ENCODE data around the gene REXO2.

The REXO2 gene

DNA sequence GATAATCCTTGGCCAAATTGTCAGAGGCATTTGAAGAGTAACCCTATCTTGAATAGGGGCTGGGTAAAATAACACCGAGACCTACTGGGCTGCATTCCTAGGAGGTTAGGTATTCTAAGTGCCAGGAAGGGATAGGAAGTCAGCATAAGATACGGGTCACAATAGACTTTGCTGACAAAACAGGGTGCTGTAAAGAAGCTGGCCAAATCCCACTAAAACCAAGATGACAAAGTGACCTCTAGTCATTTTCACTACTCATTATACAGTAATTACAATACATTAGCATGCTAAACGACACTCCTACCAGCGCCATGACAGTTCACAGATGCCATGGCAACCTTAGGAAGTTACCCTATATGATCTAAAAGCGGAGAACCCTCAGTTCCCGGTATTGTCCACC is 964 bp upstream of the REXO2 start:
- in situ Hi-C loops (cut with HindIII; ENCODE audit: low pct_ligation_motif_present, low pct_unique_long_range_greater_than_20kb, low sequenced_read_pairs) = no loop called here
- DNase-seq = no peak

DNA sequence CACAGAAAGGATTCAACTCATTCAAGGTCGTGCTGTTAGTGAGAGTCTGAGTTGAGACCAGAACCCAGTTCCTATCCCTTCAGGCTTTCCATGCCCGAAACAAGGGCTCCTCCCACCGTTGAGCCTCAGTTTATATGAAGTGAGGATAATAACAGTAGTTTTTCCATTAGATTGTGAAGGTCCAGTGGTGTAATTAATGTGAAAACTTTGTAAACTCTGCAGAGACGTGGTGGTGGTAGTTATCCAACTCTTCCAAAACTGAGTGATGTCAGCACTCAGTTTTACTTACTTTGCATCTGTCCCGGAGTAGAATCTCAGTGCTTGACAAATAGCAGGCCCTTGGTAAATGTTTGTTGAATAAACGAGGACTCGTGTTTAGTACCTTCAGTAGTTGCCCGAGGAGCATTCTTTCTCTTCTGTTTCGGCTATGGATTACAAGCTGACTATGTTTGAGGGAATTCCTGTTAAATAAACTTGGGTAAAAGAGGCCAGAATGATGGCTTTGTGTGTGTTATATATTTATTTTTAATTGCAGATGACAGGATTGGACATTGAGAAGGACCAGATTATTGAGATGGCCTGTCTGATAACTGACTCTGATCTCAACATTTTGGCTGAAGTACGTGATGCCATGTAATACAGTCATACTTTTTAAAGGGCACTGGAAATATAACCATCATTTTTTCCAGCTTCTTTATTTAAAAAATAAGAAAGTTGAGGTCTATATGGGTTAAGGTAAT is 1.0 kb downstream of the REXO2 start:
- no peak for DNase-seq
- in situ Hi-C loops (cut with HindIII; ENCODE audit: low pct_ligation_motif_present, low pct_unique_long_range_greater_than_20kb, low sequenced_read_pairs) = no loop called here

DNA sequence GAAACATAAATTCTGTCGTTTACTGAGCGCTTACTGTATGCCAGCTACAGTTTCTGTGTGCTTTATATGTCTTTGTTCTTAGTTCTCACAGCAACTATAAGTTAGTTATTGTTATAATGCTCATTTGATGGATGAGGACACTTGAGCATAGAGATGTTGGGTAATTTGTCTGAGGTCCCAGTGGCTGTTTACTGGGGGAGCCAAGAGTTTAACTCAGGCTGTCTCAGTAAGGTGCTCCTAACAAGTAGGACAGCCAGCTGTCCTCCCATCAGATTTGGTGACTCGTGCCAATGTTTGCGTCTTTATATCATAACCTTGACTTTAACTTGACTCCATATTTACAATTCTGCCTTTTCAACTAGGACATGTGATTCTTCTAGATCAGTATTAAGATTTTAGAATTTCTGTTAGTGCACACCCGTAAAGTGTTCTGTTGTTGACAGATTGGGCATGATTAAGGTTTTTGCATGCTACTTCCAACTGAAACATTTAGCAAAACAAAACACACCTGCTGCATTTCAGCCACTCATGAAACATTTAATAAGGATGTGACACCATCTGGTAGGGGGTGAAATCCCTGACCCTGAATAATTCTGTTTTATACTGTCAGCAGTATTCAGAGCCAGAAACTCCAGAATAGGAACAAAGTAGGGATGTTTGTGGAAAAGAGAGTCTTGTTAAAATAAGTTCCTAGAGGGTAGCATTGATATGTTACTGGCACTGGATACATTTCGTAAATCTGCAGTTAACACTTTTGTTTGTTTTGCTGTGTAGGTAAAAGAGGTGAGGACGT is 1.9 kb downstream of the REXO2 start:
- in situ Hi-C loops (cut with HindIII; ENCODE audit: low pct_ligation_motif_present, low pct_unique_long_range_greater_than_20kb, low sequenced_read_pairs) = no loop called here
- DNase-seq = no peak

- in situ Hi-C loops (cut with HindIII; ENCODE audit: low pct_ligation_motif_present, low pct_unique_long_range_greater_than_20kb, low sequenced_read_pairs) = no loop called here
- no peak for DNase-seq
Measured at GRCh38 chr11:114441921-114442320, 2.7 kb downstream of the REXO2 start.

- DNase-seq = no peak
- in situ Hi-C loops (cut with HindIII; ENCODE audit: low pct_ligation_motif_present, low pct_unique_long_range_greater_than_20kb, low sequenced_read_pairs) = no loop called here
Measured at GRCh38 chr11:114442536-114442935, 3.3 kb downstream of the REXO2 start.

DNA sequence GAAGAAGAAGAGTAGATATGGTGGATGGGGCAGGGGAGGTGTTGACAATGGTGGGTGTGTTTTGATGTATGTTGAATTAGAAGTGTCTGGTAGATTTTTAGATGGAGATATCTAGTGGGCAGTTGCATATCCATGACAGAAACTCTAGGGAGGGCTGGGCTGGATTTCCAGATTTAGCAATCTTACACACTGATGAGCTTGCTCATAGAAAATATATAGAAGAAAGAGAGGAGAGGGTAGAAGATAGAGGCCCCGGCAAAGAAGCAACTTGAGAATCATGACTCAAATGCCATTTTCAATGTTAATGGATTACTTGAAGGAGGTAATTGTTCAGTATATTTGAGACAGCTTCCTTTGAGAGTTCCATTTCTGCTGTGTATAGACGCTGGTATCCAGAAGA is 8.2 kb downstream of the REXO2 start:
- no peak for DNase-seq
- in situ Hi-C loops (cut with HindIII; ENCODE audit: low pct_ligation_motif_present, low pct_unique_long_range_greater_than_20kb, low sequenced_read_pairs) = no loop called here

GRCh38 chr11:114447892-114448291 is 8.6 kb downstream of the REXO2 start:
- DNase-seq = no peak
- in situ Hi-C loops (cut with HindIII; ENCODE audit: low pct_ligation_motif_present, low pct_unique_long_range_greater_than_20kb, low sequenced_read_pairs) = no loop called here

DNA sequence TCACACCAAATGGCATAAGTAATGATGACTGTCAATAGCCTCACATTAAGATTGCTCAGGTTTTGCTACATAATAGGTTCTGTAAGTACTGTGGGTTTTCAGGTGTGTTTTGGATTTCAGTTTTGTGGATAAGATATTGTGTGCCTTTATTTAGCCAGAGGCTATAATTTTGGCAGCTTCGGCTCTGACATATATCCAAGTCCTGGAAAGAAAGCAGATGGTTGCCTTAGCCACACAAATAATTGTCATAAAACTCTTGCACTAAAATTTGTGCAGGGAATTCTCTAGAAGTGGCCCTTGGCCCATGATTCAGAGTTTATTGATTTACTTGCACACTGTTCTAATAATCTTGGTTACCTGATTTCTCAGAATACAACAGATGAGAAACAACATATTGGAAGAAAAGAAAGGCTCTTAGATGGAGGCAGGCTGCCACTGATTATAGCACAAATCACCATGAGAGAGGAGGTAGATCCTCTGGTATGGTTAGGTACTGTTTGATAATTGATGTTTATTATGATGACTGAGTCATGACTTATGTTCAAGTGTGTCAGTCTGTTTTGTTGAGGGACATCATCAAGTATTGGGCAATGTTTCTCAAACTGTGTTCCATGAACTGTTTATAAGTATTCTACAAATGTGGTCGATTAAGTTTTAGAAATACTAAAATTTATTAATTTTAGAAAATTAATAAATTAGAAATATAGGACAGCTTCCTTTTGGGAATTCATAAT is 9.6 kb downstream of the REXO2 start:
- in situ Hi-C loops (cut with HindIII; ENCODE audit: low pct_ligation_motif_present, low pct_unique_long_range_greater_than_20kb, low sequenced_read_pairs) = no loop called here

GRCh38 chr11:114449845-114450244 is 10.6 kb downstream of the REXO2 start:
- in situ Hi-C loops (cut with HindIII; ENCODE audit: low pct_ligation_motif_present, low pct_unique_long_range_greater_than_20kb, low sequenced_read_pairs) = no loop called here
- no peak for DNase-seq

More for the DNA sequence above, 9.6 kb downstream of the REXO2 start:
- DNase-seq = no peak

DNA sequence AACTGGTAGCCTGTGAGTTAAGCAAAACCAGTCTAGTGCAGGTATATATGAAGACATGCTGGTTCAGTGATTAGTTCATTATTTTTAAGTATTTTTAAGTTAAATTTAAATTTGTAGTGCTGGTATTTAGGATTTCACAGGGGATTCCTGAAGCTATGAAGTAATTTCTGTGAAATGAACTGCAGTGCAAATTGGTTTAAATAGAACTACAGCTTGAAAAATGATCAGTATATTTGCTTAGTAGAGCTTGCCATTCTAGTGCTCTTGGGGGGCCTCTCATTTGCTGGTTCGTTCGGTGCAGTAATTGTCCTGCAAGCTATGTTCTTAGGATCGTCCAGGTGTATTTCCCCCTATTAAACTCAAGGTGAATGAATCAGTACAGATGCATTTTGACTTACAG is 13.1 kb downstream of the REXO2 start:
- in situ Hi-C loops (cut with HindIII; ENCODE audit: low pct_ligation_motif_present, low pct_unique_long_range_greater_than_20kb, low sequenced_read_pairs) = no loop called here

DNA sequence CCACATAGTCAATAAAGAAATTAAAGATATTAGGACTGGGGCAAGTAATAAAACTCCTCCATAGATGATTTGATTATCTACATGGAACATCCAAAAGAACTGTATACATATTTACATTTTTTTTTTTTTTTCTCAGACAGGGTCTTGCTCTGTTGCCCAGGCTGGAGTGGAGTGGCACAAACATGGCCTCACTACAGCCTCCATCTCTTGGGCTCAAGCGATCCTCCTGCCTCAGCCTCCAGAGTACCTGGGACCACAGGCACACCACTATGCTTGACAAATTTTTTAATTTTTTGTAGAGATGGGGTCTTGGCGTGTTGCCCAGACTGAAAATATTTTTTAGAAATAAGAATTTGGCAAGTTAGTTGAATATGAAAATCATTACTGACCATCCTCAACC is 24.7 kb downstream of the REXO2 start:
- no peak for DNase-seq
- in situ Hi-C loops (cut with HindIII; ENCODE audit: low pct_ligation_motif_present, low pct_unique_long_range_greater_than_20kb, low sequenced_read_pairs) = no loop called here

More for the DNA sequence above, 13.1 kb downstream of the REXO2 start:
- DNase-seq = no peak

DNA sequence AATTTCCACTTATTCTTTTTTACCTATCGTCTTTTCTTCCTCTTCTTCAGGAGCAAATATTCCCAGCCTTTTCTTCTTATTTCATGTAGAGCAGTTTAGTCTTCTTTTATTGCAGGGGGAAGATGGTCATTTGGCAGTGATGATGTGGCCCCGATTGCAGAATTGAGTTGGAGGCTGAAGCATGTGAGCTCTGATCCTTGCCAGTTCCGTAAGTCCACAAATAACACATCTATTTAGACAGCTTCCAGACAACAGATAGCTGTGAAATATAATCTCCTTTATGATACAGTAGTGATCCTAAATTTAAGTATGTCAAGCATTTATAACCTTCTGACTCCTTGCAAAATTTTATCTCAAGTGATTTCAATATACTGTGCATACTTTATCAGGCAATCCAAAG is 27.5 kb downstream of the REXO2 start:
- DNase-seq = no peak

DNA sequence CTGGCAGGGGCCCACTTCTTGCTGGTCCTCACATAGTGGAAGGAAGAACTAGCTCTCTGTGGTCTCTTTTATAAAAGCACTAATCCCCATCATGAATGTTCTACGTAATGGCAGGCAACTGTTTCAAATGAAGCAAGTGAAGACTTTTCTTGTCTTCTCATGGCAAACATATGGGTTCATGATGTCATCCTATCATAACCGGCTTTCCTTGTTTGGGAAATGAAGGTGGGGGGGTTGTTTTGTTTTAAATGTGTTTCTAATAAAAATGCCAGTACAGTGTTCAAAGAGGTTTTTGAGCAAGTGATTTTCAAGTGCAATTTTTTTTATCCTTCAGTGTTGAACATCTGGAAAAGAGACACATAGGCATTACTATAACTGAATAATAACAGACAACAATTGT is 33.4 kb downstream of the REXO2 start:
- DNase-seq = no peak
- in situ Hi-C loops (cut with HindIII; ENCODE audit: low pct_ligation_motif_present, low pct_unique_long_range_greater_than_20kb, low sequenced_read_pairs) = no loop called here

More for the DNA sequence above, 27.5 kb downstream of the REXO2 start:
- in situ Hi-C loops (cut with HindIII; ENCODE audit: low pct_ligation_motif_present, low pct_unique_long_range_greater_than_20kb, low sequenced_read_pairs) = no loop called here

DNA sequence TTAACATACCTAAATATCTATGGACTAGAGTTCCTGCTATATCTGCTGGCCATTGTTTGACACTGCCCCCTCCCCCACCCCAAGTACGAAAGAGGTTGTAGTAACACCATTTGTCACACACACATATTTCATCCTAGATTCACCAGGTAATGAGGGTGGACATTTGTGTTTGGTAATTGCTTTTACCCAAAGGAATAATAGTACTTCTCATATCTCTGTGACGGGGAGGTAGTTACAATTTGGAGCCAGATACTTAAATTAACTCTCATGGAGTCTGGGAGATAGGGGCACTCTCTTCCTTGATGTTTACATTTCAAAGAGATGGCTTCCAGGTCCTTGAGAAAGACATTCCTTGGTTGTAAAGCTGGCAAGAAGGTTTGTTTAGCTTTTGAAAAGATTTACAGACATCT is 38.7 kb downstream of the REXO2 start:
- in situ Hi-C loops (cut with HindIII; ENCODE audit: low pct_ligation_motif_present, low pct_unique_long_range_greater_than_20kb, low sequenced_read_pairs) = no loop called here
- no peak for DNase-seq

- in situ Hi-C loops (cut with HindIII; ENCODE audit: low pct_ligation_motif_present, low pct_unique_long_range_greater_than_20kb, low sequenced_read_pairs) = no loop called here
- DNase-seq = no peak
Measured at GRCh38 chr11:114478768-114479167, 39.5 kb downstream of the REXO2 start.

GRCh38 chr11:114479331-114479730 is 40.1 kb downstream of the REXO2 start:
- in situ Hi-C loops (cut with HindIII; ENCODE audit: low pct_ligation_motif_present, low pct_unique_long_range_greater_than_20kb, low sequenced_read_pairs) = no loop called here
- no peak for DNase-seq

DNA sequence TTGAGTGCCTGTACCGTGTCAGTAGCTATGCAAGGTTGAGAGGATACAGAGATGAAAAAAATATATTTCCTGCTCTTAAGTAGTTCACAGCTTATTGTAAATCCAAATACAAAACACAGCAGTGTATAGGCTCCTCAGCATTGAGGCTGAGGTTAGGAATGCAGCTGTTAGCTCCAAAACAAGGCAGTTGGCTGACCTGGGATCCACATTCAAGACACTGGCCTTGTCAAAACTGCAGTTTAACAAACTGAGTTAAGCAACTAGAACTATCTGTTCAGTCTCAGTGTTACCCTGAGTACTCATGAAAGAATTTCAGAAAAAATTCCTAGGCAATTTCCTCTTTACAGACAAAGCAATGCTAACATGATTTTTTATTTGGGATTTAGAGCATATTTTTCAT is 42.8 kb downstream of the REXO2 start:
- DNase-seq = no peak
- in situ Hi-C loops (cut with HindIII; ENCODE audit: low pct_ligation_motif_present, low pct_unique_long_range_greater_than_20kb, low sequenced_read_pairs) = no loop called here

GRCh38 chr11:114483929-114484328 is 44.7 kb downstream of the REXO2 start:
- no peak for DNase-seq
- in situ Hi-C loops (cut with HindIII; ENCODE audit: low pct_ligation_motif_present, low pct_unique_long_range_greater_than_20kb, low sequenced_read_pairs) = no loop called here

GRCh38 chr11:114496915-114497314 is 57.6 kb downstream of the REXO2 start:
- in situ Hi-C loops (cut with HindIII; ENCODE audit: low pct_ligation_motif_present, low pct_unique_long_range_greater_than_20kb, low sequenced_read_pairs) = no loop called here
- DNase-seq = no peak
